ENCODE measurements around the gene NLRP14.

The NLRP14 gene, protein sequence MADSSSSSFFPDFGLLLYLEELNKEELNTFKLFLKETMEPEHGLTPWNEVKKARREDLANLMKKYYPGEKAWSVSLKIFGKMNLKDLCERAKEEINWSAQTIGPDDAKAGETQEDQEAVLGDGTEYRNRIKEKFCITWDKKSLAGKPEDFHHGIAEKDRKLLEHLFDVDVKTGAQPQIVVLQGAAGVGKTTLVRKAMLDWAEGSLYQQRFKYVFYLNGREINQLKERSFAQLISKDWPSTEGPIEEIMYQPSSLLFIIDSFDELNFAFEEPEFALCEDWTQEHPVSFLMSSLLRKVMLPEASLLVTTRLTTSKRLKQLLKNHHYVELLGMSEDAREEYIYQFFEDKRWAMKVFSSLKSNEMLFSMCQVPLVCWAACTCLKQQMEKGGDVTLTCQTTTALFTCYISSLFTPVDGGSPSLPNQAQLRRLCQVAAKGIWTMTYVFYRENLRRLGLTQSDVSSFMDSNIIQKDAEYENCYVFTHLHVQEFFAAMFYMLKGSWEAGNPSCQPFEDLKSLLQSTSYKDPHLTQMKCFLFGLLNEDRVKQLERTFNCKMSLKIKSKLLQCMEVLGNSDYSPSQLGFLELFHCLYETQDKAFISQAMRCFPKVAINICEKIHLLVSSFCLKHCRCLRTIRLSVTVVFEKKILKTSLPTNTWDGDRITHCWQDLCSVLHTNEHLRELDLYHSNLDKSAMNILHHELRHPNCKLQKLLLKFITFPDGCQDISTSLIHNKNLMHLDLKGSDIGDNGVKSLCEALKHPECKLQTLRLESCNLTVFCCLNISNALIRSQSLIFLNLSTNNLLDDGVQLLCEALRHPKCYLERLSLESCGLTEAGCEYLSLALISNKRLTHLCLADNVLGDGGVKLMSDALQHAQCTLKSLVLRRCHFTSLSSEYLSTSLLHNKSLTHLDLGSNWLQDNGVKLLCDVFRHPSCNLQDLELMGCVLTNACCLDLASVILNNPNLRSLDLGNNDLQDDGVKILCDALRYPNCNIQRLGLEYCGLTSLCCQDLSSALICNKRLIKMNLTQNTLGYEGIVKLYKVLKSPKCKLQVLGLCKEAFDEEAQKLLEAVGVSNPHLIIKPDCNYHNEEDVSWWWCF

GRCh38 chr11:7020183-7020917 lies at the start of gene NLRP14, which contains the start of gene ZNF214:
Gene NLRP14, plus strand, starts transcription at chr11:7020479. Its CDS starts 18,108 bp downstream, at chr11:7038587.
Gene ZNF214, minus strand, starts transcription at chr11:7020346. Its CDS starts 17,511 bp downstream, at chr11:7002835.
- no peak for DNase-seq

- DNase-seq, result no peak
These were observed 40.9 kb upstream of the NLRP14 start for GRCh38 chr11:6979365-6979764.

DNA sequence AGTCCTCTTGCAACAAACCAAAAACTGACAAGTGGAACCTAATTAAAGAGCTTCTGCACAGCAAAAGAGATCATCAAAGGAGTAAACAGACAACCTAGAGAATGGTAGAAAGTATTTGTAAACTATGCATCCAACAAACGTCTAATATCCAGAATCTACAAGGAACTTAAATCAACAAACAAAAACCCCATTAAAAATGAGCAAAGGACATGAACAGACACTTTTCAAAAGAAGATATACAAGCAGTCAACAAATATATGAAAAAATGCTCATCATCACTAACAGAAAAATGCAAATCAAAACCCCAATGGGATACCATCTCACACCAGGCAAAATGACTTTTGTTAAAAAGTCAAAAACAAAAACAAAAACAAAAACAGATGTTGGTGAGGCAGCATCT lies 33.8 kb upstream of the NLRP14 start:
- DNase-seq, result no peak

GRCh38 chr11:6988506-6988905 lies 31.8 kb upstream of the NLRP14 start:
- DNase-seq, result no peak

GRCh38 chr11:6991227-6991626 lies 29.1 kb upstream of the NLRP14 start:
- no peak for DNase-seq

GRCh38 chr11:6992026-6992425 lies 28.3 kb upstream of the NLRP14 start:
- no peak for DNase-seq

GRCh38 chr11:6992457-6993417 lies 27.5 kb upstream of the NLRP14 start:
- no peak for DNase-seq

- DNase-seq, result no peak
These were observed 24.6 kb upstream of the NLRP14 start for GRCh38 chr11:6995703-6996102.

DNA sequence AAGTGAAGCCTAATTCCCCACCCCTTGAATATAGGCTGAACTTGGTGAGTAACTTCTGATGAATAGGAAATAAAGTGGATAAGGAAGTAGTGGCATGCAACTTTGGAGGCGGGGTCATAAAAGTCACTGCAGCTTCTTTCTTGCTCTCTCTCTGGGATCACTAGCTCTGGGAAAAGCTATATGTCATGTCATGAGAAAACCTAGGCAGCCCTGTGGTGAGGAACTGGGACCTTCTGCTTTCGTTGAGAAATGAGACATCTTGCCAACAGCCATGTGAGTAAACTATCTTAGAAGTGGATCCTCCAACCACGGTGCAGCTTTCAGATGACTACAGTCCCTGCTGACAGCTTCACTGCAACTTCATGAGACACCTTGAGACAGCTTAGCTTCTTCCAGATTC lies 15.8 kb upstream of the NLRP14 start:
- no peak for DNase-seq

DNA sequence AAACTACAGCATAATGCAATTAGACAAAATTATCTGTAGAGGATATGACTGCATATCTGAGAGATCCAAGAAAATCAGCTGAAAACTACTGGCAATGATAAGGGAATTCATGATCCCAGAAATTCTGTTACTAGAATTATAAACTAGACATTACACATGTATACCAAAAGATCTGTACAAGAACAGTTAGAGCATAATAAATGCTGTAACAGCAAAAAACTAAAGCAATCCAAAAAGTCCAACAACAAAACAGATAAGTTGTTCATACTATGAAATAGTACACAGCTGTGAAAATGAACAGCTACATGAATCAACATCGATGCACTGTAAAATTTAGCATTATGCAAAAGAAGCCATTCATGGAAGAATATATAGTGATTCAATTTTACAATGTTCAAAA lies 6.2 kb upstream of the NLRP14 start:
- no peak for DNase-seq

DNA sequence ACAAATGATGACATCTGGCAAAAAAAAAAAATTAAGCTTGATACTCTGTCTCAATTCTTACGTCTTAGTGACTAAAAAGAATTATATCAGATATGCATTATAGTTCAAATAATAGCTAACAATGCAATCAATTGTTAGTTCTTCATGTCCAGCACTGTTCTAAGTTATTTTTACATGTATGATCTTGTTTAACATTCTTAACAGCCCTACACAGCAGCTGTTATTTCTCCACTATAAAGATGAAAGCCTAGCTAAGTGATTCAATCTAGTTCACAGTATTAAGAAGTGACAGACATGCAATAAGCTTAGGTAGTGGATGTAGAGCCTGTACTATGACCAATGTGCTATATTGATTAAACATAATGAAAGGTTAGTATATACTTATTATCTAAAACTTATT lies 4.3 kb upstream of the NLRP14 start:
- DNase-seq, result no peak

GRCh38 chr11:7019500-7020182 lies 638 bp upstream of the NLRP14 start:
- no peak for DNase-seq

DNA sequence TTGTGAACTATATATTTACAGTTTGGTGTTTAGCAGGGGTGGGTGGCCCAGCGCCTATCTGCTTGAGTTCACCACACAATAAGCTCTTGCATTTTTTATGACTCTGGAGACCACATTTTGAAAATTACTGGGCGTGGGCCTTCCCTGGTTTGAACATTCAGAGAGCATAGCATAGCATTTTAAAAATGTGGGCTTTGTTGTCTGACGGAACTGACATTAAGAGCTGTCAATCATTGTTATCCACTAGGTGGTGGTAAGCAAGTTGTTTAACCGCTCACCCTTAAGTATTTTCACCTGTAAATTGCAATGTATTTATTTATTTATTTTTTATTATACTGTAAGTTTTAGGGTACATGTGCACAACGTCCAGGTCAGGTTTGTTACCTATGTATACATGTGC lies 1.0 kb downstream of the NLRP14 start:
- DNase-seq, result no peak

- DNase-seq, result no peak
These were observed 7.9 kb downstream of the NLRP14 start for GRCh38 chr11:7028141-7028540.

DNA sequence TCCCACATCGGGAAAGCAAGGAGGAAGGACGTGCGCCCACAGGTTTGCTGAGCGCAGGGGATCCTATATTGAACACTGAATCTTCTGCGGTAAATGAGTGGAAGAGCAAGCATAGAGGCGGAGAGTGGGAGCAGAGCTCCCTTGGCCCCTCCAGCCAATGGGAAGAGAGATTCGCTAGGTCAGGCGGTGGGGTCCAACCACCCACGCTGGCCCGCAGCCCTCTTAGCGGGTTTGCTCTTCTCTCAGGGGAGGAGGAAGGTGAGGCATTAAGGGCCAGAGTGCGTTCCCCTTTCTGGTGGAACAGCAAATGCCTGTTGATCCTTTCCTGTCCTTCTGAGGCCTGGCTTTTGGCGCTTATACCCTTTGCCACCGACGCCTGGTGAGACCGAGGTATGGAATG lies 10.6 kb downstream of the NLRP14 start:
- no peak for DNase-seq

DNA sequence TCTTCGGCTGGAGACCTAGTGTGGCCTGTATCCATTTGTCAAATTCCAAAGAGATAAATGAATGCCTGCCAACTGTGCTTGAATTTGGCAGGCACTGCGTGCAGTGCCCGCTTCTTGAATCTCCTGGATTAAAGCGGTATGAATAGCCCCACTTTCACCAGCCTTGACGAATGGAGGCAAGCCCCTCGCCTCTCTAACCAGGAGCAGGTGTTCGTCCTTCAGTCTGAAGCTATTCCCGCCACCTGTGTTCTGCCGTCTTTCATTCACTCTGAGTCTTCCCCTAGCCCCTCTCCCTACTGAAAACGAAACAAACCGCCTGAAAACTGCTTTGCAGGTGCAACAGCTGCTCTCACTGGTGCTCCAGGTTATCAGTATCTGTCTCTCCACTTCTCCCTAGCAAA lies 11.2 kb downstream of the NLRP14 start:
- DNase-seq, result no peak

GRCh38 chr11:7032692-7033091 lies 12.4 kb downstream of the NLRP14 start:
- DNase-seq, result no peak

DNA sequence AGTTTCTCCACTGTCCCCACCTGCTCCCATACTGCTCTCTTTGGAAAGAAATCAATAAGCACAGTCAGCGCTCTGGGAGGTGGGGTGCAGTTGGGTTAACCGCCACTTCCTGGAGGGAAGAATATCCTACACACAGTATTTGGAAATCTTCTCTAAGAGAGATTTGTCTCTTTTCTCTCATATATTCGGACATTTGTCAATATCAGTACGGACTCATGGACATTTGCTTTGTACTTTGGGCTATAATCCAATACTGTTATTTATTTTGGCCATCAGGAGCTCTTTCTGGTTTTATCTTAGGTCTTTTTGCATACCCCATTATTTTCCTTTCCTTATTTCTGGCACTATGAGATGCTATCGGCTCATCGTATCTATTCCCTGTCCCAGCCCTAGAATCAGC lies 13.7 kb downstream of the NLRP14 start:
- DNase-seq, result no peak

DNA sequence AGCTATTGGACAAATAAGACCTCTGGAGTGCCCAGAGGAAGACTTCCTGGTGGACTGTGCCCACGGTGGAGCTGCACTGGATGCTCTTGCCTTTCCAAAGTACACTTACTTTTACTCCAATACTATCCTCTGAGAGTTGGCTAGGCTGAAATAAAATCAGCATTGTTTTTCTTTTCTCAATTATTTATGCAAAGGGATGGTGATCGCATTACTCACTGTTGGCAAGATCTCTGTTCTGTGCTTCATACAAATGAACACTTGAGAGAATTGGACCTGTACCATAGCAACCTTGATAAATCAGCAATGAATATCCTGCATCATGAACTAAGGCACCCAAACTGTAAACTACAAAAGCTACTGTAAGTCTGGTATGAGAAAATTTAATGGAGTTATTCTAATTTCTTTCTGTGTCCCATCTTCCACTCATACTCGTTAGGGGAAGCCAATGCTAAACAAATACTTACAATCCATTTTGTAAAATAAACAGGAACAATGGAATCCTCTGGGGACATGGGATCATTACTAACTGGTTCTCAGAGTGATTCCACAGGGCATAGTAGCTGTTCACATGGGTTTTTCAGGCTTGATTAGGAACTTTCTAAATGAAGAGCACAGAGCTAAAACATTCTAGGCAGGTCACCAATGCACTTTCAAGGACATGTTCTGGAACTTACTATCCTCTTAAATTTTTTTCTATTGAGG lies 26.3 kb downstream of the NLRP14 start:
- no peak for DNase-seq

- DNase-seq, result no peak
These were observed 29.9 kb downstream of the NLRP14 start for GRCh38 chr11:7050191-7050590.
